OCI-M2 (cell line): ENCODE measurements around the gene AGPAT3.

Experiments
- DNase-seq: peaks from one replicate; lab custom pipeline; 2025; ENCODE audit not compliant: unreplicated experiment; lab: John Stamatoyannopoulos, UW

The AGPAT3 gene

DNA sequence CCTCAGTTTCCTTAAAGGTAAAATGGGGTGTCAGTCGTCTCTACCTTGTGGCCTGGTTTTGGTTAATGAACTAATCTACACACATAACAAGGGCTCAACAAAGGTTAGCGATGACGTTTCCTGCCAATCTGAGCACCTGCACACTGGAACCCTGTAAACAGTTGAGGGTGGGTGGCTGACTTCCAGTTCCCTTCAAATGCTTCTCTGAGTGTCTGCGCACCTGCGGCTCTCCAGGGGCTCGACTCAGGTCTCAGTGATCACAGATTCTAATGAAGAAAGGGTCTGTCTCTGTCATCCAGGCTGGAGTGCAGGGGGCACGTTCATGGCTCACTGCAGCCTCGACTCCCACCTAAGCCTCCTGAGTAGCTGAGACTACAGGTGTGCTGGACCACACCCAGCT, 3.3 kb upstream of the AGPAT3 start:
- no peak for DNase-seq

DNA sequence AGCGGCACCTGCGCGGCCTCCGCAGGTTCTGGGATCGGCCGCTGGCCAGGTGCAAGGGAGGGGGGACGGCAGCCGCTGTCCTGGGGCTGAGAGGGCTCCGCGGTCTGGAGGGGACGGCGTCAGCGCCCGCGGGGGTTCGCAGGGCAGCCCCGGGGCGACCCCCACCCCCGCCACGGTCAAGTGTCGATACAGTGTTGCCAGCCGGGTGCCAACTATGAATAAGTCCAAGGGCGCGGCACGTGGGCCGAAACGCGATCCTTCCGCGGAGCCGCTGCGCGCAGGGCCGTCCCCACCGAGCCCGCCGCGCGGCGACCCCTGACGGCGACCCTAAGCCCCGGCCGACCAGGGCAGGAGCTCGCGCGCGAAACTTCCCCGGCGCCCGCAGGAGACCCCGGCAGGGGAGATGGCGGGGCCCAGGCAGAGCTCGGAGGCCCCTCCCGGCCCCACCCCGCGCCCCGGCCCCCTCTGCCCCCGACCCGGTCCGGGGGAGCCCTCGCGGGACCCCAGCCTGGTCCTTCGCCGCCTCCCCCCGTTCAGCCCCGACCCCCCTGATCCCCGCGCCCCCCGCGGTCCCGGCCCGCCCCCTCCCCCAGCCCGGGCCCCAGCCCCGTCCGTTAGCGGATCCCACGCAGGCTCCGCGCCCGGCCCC, 586 bp upstream of the AGPAT3 start:
- DNase-seq = no peak

DNA sequence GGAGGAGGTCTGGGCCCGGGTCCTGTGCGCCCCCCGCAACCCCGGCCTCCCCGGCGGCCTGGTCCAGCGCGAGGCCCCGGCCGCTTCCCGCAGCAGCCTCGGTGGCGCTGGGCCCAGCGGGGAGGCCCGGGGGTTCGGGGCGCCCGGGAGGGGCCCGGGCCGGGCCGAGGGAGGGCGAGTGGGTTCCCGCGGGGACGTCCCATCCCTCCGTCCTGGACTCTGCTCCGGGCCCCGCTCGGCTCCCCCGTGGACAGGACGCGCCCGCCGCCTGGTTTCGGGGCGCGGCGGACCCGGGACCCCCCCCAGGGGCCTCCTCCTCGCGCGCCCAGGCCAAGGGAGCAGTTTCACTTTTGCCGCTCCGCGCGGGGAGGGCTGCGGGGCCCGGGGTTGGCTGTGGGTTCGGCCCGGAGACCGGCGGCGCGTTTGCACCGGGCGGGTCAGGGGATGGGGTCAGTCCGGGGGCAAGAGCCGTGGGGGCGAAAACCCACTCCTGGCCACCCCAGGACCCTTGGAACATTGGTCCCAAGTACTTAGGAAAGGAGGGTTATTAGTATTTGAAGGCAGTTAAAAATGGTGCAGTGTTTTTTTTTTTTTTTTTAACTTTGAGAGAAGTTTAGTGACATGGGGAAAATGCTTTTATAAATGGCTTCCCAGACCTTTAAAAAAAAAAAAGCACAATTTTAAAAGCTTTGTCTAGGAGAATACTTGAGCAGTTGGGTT, 677 bp downstream of the AGPAT3 start:
- DNase-seq = no peak

DNA sequence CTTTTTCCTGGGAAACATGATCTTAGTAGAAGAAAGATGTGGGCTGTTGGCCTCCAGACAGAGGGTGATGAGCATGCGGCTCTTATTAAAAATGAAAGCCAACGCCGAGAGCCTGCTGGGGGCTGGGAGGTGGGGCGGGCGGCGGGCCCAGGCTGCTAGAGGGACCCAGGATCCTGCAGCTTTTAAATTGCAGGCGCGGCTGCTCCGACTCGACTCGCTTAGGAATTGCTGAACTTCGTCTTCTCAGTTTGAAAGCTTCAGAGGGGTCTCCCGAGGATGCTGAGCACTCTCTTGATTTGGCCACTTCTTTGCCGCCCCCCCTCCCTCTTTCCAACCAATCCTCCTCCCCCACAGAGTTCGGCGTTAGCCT, 1.2 kb downstream of the AGPAT3 start:
- DNase-seq = no peak

DNA sequence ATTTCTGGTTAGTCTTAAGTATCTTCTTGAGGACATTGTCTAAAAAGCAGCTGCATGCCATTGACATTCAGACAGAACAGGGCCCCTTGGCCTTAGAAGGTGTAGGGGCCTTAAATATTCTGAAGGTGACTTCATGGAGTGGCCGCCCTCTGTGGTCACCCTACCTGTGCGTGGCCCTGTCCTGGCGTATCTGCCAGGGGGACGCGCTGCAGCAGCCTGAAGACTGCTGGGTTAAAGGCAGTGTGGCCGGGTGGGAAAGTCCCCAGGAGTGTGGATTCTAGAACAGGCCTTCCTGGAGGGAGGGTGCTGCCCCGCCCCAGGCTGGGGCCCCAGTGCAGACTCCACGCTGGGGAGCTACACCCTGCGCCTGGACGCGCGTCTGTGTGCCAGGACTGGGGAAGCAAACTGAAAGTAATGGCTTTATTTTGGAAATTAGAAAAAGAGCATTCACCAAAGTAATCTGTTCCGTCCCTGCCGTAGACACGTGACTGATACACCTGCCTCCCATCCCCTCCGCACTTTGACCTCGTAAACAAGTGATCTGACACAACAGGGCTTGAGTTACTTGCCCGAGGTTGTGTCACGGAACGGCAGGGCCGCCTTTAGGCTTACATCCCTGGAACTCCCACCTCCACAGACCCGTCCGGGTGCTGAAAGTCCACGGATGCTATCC, 1.8 kb downstream of the AGPAT3 start:
- no peak for DNase-seq

DNA sequence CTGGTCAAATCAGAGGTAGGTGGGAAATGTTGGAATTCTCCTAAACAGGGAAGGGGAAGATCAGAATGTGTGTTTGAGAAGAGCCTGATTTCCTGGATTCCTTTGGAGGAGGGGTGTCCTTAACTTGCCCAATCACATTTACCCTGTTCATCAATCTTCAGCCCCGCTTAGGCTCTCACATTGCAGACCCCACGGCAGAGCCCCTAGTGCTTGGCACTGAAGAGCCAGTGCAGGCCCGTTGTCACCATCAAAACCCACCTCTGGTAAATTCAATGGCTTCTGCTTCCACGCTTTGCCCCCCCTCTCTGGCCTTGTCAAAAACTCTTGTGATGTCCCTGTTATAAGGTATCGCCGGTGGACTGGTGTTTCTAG, 2.3 kb downstream of the AGPAT3 start:
- DNase-seq = no peak

DNA sequence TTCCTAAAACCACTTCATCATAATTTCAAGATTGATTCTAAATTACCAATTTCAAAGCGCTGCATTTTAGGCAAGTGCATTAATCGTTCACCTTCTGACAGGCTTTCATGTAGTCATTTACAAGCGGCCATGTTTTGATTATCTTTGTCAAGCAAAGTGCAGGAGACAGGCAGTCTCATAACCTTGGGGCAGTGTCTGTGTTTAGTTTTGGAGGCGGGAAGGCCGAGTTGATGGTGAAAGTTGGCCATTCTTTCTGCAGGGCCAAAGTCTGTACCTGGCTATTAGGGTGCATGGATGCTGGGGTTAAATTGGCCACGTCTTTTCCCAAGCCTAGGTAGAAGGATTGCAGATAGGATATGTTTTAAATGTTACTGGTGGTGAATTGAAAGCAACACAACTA, 2.9 kb downstream of the AGPAT3 start:
- no peak for DNase-seq

DNA sequence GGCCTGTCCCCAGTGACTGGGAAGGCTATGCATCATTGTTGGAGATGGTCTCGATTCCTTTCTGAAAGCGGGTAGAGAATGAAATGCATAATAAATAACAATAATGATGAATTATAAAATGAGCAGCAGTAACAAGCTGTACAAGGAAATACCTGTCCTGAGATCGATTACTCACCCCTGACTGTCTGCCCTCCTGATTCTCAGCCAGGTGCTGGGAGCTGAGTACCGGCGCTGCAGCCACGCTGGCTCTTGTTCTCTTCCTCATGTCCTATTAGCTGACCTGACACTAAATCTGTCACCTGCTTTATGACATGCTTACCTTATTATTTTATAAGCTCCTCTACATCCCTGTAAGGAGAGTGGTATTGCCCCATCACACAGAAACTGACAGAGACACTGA, 3.4 kb downstream of the AGPAT3 start:
- no peak for DNase-seq

DNA sequence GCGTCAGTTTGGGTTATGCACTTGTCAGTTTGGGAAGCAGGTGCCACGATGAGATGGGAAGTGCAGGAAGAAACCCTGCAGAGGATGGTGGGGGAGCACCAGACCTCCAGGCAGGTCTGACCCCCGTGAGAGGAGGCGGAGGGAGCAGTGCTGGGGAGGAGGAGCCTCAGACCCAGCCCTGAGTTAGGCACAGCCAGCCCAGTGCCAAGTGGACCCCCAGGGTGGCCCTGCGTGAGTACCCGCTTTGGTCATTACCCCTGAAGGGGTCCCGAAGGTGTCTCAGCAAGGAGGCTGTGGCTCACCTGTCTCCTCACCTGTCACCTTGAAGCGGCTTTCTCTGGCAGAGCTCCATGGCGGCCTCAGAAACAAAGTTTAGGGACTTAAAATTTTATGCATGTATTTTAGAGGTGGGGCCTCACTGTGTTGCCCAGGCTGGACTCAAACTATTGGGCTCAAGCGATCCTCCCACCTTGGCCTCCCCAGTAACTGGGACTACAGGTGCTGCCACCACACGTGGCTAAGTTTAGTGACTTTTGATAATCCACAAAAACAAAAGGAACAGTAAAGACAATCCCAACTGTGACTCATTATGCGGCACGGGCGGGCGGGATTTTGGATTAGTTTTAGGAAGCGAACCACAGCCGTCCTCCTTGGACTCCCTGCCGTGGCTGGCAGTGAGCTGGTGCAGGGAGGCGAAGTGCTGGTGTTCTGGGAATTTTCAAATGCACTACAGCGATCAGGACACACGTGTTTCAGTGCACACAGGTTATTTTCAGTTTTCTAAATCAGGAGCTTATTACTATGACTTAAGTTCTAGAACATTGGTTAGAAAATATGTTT, 4.7 kb downstream of the AGPAT3 start:
- DNase-seq = no peak

DNA sequence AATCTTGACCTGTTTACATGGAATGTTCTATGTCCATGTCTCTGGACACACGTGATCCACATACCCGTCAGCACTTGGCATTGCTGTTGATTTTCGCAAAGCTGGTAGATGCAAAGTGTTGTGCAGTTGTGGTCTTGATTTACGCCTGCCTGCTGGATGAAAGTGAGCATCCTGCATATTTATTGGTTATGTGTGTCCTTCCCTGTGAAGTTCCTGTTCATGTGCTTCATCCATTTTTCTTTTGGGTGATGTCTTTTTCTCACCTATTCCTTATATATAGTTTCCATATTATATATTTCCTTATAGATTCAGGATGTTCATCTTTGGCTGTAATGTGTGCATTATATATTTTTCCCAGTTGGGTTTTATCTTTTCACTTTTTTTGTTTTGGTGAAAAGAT, 6.5 kb downstream of the AGPAT3 start:
- no peak for DNase-seq

DNA sequence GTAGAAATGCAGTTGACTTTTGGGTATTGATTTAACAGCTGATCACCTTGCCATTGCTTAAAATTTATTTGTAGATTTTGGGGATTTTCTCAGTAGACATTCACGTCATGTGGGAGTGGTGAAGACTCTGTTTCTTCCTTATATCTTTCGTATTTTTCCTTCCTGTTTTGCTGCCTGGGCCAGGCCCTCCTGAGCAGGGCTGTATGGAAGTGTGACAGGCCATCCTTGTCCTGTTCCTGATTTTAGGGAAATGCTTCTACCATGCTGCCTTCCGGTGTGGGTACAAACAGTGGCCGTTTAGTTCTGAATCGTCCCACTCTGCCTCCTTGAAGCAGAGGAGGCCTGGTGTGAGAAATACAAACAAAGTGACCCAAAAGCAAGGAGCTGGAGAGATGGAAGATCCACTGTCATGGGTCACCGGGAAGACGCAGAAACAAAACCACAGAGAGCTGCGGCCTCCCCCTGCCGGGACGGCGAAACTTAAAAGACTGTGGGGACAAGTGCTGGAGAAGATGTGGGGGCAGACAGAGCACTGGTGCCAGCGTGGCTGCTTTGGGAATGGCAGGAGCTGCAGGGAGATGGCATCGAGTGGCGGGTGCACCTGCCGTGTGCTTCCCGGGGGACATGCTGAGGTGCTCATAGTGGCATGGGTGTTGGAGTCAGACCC, 7.6 kb downstream of the AGPAT3 start:
- DNase-seq = no peak

DNA sequence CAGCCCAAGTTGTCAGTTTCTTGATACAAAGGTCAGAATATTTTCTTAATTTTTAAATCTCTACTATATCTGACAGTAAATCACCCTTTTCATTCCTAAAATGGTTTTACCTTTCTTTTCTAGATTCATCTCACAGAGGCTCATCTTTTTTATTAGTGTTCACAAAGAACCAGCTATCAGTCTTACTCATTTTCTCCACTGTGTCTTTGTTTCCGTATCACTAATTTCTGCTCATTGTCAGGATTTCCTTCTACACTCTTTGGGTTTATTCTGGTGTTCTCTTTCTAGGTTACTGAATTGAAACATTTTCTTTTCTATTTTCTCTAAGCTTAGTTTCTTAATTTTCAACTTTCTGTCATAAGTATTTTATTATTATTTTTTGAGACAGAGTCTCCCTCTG, 8.7 kb downstream of the AGPAT3 start:
- no peak for DNase-seq

DNA sequence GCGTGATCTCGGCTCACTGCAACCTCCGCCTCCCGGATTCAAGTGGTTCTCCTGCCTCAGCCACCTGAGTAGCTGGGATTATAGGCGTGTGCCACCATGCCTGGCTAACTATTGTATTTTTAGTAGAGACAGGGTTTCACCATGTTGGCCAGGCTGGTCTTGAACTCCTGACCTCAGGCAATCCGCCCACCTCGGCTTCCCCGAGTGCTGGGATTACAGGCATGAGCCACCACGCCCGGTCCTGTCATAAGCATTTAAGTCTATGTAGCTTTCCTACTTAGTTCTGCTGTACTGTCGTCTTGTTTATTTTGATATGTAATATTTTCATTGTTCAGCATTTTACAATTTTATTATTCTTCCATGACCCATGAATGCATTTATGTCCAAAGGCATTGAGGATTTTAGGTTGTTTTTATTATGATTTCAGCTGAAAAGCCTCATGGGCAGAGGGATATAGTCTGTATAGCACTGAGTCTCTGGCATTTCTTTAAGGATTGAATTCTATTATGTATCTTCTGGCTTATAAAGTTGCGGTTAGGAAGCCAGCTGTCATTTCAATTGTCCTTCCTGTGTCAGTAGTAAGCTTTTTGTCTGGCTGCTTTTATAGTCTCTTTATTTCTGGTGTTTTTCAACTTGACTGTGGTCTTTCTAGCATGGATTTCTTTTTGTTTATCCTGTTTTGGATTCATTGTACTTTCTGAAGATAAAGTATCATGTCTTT, 9.2 kb downstream of the AGPAT3 start:
- DNase-seq = no peak

DNA sequence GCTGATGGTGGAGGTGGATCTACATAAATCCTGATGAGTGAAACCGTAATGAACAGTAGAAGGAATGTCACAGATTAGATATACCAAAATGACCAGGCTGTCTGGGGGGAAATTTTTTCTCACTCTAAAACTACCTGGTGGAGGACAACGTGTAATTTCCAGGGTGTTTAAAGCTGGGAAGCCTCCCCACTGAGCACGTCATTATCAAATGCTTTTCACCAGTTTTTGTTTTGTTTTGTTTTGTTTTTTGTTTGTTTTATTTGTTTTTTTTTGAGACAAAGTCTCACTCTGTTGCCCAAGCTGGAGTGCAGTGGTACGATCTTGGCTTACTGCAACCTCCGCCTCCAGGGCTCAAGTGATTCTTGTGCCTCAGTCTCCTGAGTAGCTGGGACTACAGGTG, 11.6 kb downstream of the AGPAT3 start:
- no peak for DNase-seq

DNA sequence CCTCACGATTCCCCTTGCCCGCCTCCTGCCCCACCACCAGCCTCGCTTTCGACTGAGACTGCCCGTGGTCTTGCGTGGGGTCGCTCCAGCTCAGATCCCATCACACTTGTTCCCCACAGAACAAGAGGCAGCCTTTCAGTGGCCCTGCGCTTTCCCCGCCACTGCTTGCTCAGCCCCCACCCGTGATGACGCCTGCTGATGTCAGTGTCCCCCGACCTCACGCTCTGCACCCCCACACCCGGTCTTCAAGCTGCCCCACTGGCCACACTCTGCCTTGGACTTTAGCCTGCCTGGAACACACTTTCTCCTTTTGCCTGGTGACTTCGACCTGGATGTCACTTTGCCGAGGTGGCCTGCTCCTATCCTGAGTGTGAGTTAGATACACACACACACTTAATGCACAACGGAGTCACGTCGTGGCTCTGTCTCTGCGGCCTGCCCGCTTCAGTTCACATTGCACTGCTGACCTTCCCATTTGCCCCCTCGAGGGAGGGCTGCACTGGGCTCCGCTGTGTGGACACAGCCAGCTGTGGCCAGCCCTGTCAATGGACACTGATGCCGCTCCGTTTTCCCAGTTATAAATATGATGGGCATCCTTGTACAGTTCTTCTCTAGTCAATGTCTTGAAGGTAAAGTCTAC, 13.0 kb downstream of the AGPAT3 start:
- no peak for DNase-seq

DNA sequence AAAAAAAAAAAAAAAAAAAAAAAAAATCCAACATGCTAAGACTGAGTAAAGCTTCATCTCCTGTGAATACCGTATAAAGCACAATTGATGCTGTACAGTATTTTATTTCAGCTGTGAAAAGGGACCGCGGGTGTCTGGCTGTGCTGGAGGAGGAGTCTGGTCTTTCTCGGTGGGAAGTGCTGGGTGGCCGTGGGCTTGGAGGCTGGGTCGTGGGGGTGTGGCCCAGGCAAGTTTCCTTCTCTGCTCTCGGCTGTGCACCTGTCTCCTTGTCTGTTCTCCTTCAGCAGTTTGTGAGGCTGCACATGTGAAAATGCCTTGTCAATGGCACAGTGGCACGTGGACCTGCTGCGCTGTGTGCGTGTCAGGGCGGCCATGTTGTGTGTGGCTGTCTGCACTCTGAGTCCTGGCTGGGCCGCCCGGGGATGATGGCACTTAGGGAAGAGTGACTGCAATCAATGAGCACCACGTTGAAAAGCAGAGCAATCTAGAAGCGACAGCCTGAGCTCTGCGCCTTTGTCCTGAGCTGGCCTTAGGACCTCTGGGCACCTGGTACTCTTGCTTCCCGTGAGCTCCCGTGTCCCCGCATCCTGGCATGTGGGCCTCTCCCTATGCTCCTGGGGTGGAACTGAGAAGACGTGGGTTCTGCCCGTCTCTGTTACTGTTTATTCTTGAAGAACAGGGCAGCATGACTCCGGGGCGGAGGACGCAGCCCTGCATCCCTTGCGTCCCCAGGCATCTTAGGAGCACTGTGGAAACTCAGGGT, 14.5 kb downstream of the AGPAT3 start:
- DNase-seq = no peak

DNA sequence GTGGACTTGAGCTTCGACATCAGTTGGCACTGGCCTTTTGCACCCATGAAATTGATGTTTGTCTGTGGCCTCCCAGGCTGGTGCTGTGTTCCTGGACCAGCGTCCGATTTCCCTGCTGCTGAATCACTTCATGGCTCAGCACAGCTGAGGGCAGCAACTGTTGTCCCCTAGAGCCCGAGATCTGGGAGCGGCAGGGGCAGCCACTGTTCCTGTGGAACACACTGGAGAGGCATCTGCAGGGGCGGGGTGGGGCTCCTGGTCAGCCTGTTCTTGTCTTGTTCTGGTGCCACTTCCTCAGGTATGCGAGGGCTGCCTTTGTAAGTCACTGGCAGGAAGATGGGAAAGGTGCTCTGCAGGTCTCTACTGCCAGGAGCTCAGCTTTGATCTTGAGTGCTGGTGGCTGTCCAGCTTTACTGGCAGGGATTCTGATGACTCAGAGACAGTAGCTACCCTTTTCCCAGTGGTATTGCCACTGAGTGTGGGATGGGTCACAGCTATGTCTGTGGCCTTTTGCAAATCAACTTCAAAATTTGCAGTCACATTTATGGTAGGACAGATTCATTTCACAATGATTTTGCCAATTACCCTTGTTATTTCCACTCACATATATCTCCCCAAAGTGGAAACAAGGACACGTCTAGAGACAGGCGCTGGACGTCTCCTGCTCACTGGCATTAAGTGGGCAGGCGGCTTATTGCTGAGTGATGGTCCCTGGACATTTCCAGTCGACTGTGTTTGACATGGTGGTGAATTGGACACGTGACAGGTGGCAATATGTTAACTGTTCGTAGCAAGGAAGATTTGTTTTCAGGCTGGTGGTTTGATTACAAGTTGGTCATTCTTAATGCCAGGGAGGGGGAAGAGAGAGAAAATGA, 15.3 kb downstream of the AGPAT3 start:
- DNase-seq = no peak

DNA sequence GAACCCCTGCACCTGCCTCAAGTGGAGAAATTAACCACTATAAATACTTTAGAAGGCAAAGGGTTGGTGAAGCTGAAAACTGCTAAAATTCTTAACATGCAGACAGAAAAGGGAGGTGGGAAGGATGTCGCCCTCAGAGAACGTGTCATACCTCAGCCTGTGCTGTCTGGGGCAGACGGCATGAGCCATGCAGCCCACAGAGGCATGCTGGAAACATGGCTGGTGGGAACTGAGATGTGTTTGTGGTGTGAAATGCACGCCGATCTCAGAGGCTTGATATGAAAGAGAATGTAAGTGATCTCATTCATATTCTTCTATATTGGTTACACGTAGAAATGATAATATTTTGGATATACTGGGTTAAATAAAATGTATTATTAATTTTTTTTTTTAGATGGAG, 16.3 kb downstream of the AGPAT3 start:
- DNase-seq = no peak
